Thymus (tissue), 11 donors: ENCODE measurements around the gene GPR179. TPM values are rescaled to one million over a fixed set of nuclear protein-coding genes. Genes with fewer than 3 reads are reported as not detected.
A peak's percentile ranks its signal among the peaks of the same experiment; 100 is the strongest.

Source experiments
- DNase-seq, 9 donors: peaks; one replicate each; pipeline ENCODE4 v3.0.0-alpha.2; 2013; ENCODE audit warnings: low spot score in 9 of 9, low read depth in 6 of 9, missing footprints in 1 of 9
- H3K27ac ChIP-seq, 2 donors: one replicate each; pipeline ENCODE4 v1.5.1; 2013; ENCODE audit warnings: control low read depth in 1 of 2, low read depth in 1 of 2, low read length in 1 of 2, mild to moderate bottlenecking in 1 of 2, moderate library complexity in 1 of 2
- H3K27me3 ChIP-seq, 2 donors: one replicate each; pipeline ENCODE4 v1.5.1; 2013; ENCODE audit warnings: low read length in 1 of 2; ENCODE audit not compliant: control insufficient read depth in 2 of 2, insufficient read depth in 1 of 2
- H3K36me3 ChIP-seq, 2 donors: one replicate each; pipeline ENCODE4 v1.5.1; 2013; ENCODE audit warnings: low read length in 1 of 2, mild to moderate bottlenecking in 1 of 2, moderate library complexity in 1 of 2; ENCODE audit not compliant: control insufficient read depth in 2 of 2, insufficient read depth in 2 of 2
- H3K4me1 ChIP-seq, 2 donors: one replicate each; pipeline ENCODE4 v1.5.1; 2013; ENCODE audit warnings: low read length in 2 of 2; ENCODE audit not compliant: control insufficient read depth in 2 of 2, insufficient read depth in 2 of 2
- H3K4me3 ChIP-seq, 2 donors: one replicate each; pipeline ENCODE4 v1.5.1; 2013; ENCODE audit warnings: low read length in 2 of 2, control low read depth in 1 of 2, mild to moderate bottlenecking in 1 of 2
- H3K9me3 ChIP-seq, 2 donors: one replicate each; pipeline ENCODE4 v1.5.1; 2013; ENCODE audit warnings: low read length in 1 of 2, mild to moderate bottlenecking in 1 of 2; ENCODE audit not compliant: control insufficient read depth in 2 of 2, insufficient read depth in 1 of 2
- WGBS: extraction: QIAGEN DNeasy Blood & Tissue Kit; methylation state at CpG from one replicate; pipeline ENCODE4 v1.1.7; 2013; 5-methylcytosine and 5-hydroxymethylcytosine counted together
- polyA plus RNA-seq: library from polyadenylated mRNA; stranded (reverse); fragments of 200-250 nt; gene quantifications from one replicate; pipeline ENCODE4 v1.2.3, GENCODE V29; 2013
- total RNA-seq: library from RNA; stranded (reverse); fragments of 120-200 nt; gene quantifications from one replicate; pipeline ENCODE4 v1.2.4, GENCODE V29; 2013
- donor health status: healthy.

The GPR179 gene
- total and polyA plus RNA-seq, 2 donors = 0.05 TPM

GRCh38 chr17:38334480-38335364 is 9.0 kb downstream of the GPR179 start:
- Histone ChIP-seq H3K36me3 (no peaks in the 10 kb centered on the region), H3K27ac (no peak overlapping the region), H3K9me3 (no peaks in the 10 kb centered on the region), H3K4me3 (no peak overlapping the region), H3K27me3 (peaks cover 0 to 3% of the 10 kb centered on the region in 2 donors), H3K4me1 (no peaks in the 10 kb centered on the region)
- 92% methylated on average over 30 of the region's 30 CpGs for WGBS
- DNase-seq = no peak

GRCh38 chr17:38333635-38334295 is 10.0 kb downstream of the GPR179 start:
- Histone ChIP-seq H3K4me3 (no peak overlapping the region), H3K27ac (no peak overlapping the region), H3K9me3 (no peaks in the 10 kb centered on the region), H3K36me3 (no peaks in the 10 kb centered on the region), H3K4me1 (no peaks in the 10 kb centered on the region), H3K27me3 (peaks cover 0 to 3% of the 10 kb centered on the region in 2 donors)
- DNase-seq = peak in 3 of 9 donors; percentile 37 to 54 (median 52)
- WGBS = 60% methylated on average over 12 of the region's 12 CpGs

GRCh38 chr17:38332735-38333134 is 11.0 kb downstream of the GPR179 start:
- 95% methylated on average over 7 of the region's 7 CpGs for WGBS

GRCh38 chr17:38330941-38331411 is 12.8 kb downstream of the GPR179 start:
- WGBS = 97% methylated on average over 23 of the region's 23 CpGs
- peaks cover 2 to 17% of the 10 kb centered on the region in 2 donors for H3K4me1 ChIP-seq
- no peaks in the 10 kb centered on the region for H3K36me3 ChIP-seq
- no peaks in the 10 kb centered on the region for H3K27me3 ChIP-seq
- H3K9me3 ChIP-seq = no peaks in the 10 kb centered on the region
- DNase-seq = no peak
- no peak overlapping the region for H3K27ac ChIP-seq
- H3K4me3 ChIP-seq = no peak overlapping the region

More at GRCh38 chr17:38332735-38333134, 11.0 kb downstream of the GPR179 start:
- DNase-seq = no peak
- Histone ChIP-seq H3K27ac (no peak overlapping the region), H3K4me3 (no peak overlapping the region), H3K9me3 (no peaks in the 10 kb centered on the region), H3K36me3 (no peaks in the 10 kb centered on the region), H3K27me3 (no peaks in the 10 kb centered on the region), H3K4me1 (no peaks in the 10 kb centered on the region)

GRCh38 chr17:38329808-38330730 is 13.7 kb downstream of the GPR179 start:
- Histone ChIP-seq H3K4me1 (peaks cover 10 to 26% of the 10 kb centered on the region in 2 donors), H3K27ac (no peak overlapping the region), H3K9me3 (no peaks in the 10 kb centered on the region), H3K4me3 (no peak overlapping the region), H3K27me3 (no peaks in the 10 kb centered on the region), H3K36me3 (no peaks in the 10 kb centered on the region)
- DNase-seq = no peak
- WGBS = 95% methylated on average over 25 of the region's 25 CpGs

GRCh38 chr17:38329284-38329683 is 14.5 kb downstream of the GPR179 start:
- H3K4me3 ChIP-seq = no peak overlapping the region
- H3K27ac ChIP-seq = no peak overlapping the region
- 97% methylated on average over 7 of the region's 7 CpGs for WGBS
- H3K36me3 ChIP-seq = no peaks in the 10 kb centered on the region
- H3K9me3 ChIP-seq = no peaks in the 10 kb centered on the region
- H3K27me3 ChIP-seq = no peaks in the 10 kb centered on the region
- no peak for DNase-seq
- H3K4me1 ChIP-seq = peaks cover 12 to 32% of the 10 kb centered on the region in 2 donors

- WGBS = 87% methylated on average over 7 of the region's 7 CpGs
- DNase-seq = no peak
- H3K4me1 ChIP-seq = peaks cover 12 to 32% of the 10 kb centered on the region in 2 donors
- H3K27ac ChIP-seq = no peak overlapping the region
- H3K27me3 ChIP-seq = no peaks in the 10 kb centered on the region
- no peak overlapping the region for H3K4me3 ChIP-seq
- no peaks in the 10 kb centered on the region for H3K36me3 ChIP-seq
- H3K9me3 ChIP-seq = no peaks in the 10 kb centered on the region
Measured at GRCh38 chr17:38328620-38329019, 15.1 kb downstream of the GPR179 start.

GRCh38 chr17:38327936-38328335 is 15.8 kb downstream of the GPR179 start:
- DNase-seq = no peak
- H3K4me3 ChIP-seq = no peak overlapping the region
- no peaks in the 10 kb centered on the region for H3K9me3 ChIP-seq
- H3K27ac ChIP-seq = no peak overlapping the region
- WGBS = 96% methylated on average over 1 of the region's 1 CpG
- H3K36me3 ChIP-seq = peaks cover 3 to 5% of the 10 kb centered on the region in 2 donors
- H3K4me1 ChIP-seq = peaks cover 12 to 32% of the 10 kb centered on the region in 2 donors
- no peaks in the 10 kb centered on the region for H3K27me3 ChIP-seq
